Stimulated activated CD8-positive, alpha-beta memory T cell treated with anti-CD3 and anti-CD28 coated beads, Interleukin-12 subunit alpha, Interleukin-12 subunit beta, amount 100 ng/mL, for 24 hours (primary cell): ENCODE measurements around the gene UBE2Q2.

Experiments
- DNase-seq: peaks from one replicate; pipeline ENCODE4 v3.0.0-alpha.2; 2020; ENCODE audit errors: extremely low read depth

UBE2Q2 gene

GRCh38 chr15:75923756-75924155 is 80.5 kb downstream of the UBE2Q2 start:
- DNase-seq = no peak

- DNase-seq = no peak
Observed at GRCh38 chr15:75924576-75924975, 81.3 kb downstream of the UBE2Q2 start.

- DNase-seq = no peak
Observed at GRCh38 chr15:75925440-75925839, 82.2 kb downstream of the UBE2Q2 start.

GRCh38 chr15:75926931-75927330 is 83.7 kb downstream of the UBE2Q2 start:
- DNase-seq = no peak

- no peak for DNase-seq
Observed at GRCh38 chr15:75927601-75928000, 84.4 kb downstream of the UBE2Q2 start.

GRCh38 chr15:75928680-75929608 is 85.7 kb downstream of the UBE2Q2 start:
- no peak for DNase-seq

- DNase-seq = no peak
Observed at GRCh38 chr15:75929799-75930565, 86.7 kb downstream of the UBE2Q2 start.

GRCh38 chr15:75930866-75931265 is 87.6 kb downstream of the UBE2Q2 start:
- DNase-seq = no peak

GRCh38 chr15:75942464-75942863 is 99.2 kb downstream of the UBE2Q2 start:
- no peak for DNase-seq

- DNase-seq = no peak
Observed at GRCh38 chr15:75943246-75943645, 100.0 kb downstream of the UBE2Q2 start.

- DNase-seq = no peak
Observed at GRCh38 chr15:75943713-75944215, 100.5 kb downstream of the UBE2Q2 start.

GRCh38 chr15:75945953-75946352 is 102.7 kb downstream of the UBE2Q2 start:
- DNase-seq = no peak

- no peak for DNase-seq
Observed at GRCh38 chr15:75947092-75947491, 103.8 kb downstream of the UBE2Q2 start.

- no peak for DNase-seq
Observed at GRCh38 chr15:75948761-75949296, 105.6 kb downstream of the UBE2Q2 start.
